HS-27A (cell line): ENCODE data around the gene CLN3.
A peak's percentile ranks its signal among the peaks of the same experiment; 100 is the strongest.
"Not testable (repeated sequence)": the region's sequence is repeated elsewhere in the genome, so short reads cannot be mapped to it uniquely, and the experiment has no call there.

Experiments used
- DNase-seq: peaks from one replicate; pipeline ENCODE4 v3.0.0-alpha.2; 2012; ENCODE audit warnings: low read depth, missing footprints

The CLN3 gene

GRCh38 chr16:28491970-28492474 lies at the start of gene CLN3:
Gene CLN3, minus strand, starts transcription at chr16:28492074. Its CDS starts 315 bp downstream, at chr16:28491759.
- peak; percentile 77 for DNase-seq

DNA sequence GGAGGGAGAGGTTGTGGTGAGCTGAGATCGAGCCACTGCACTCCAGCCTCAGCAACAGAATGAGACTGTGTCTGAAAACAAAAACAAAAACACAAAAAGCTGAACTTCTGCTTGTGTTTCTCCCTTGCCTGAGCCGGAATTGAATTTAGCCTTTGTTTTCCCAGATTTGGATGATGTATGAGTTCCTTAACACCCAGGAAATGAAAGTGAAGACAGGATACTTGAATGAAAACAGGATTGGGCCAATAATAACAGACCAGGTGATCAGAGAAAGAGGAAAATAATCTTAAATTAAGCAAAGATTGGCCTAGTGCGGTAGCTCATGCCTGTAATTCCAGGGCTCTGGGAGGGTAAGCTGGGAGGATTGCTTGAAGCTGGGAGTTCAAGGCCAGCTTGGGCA lies 48.5 kb upstream of the CLN3 start:
- DNase-seq, result no peak

GRCh38 chr16:28538733-28539596 lies 47.1 kb upstream of the CLN3 start, which contains the start of gene NUPR1:
Gene NUPR1, minus strand, starts transcription at chr16:28538974. Its CDS starts 67 bp downstream, at chr16:28538907.
- DNase-seq, result peak; percentile 65

DNA sequence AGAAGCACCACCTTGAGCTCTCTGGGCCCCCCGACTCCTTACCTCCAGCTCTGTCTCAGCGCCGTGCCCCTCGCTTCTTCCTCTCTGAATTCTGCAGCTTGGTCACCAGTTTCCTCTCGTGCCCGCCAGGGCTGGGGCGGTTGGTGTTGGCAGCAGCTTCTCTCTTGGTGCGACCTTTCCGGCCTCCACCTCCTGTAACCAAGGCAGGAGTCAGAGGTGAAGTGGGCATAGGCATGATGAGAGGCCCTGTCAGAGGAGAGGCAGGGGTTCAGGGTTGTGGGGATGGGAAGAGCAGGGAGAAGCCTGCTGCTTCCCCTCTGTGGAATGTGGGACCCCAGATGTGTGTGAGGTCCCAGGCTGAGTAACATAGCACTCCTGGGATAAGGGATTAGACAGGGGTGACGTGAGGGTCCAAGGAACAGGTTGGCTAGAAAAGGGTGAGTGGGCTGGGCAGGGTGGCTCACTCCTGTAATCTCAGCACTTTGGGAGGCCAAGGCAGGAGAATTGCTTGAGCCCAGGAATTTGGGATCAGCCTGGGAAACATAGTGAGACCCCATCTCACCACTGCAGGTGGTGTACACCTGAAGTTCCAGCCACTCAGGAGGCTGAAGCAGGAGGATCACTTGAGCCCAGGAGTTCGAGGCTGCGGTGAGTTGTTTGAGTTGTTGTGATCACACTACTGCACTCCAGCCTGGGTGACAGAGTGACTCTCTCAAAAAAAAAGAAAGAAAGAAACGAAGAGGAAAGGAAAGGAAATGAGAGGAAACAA lies 46.3 kb upstream of the CLN3 start:
- DNase-seq, result no peak

DNA sequence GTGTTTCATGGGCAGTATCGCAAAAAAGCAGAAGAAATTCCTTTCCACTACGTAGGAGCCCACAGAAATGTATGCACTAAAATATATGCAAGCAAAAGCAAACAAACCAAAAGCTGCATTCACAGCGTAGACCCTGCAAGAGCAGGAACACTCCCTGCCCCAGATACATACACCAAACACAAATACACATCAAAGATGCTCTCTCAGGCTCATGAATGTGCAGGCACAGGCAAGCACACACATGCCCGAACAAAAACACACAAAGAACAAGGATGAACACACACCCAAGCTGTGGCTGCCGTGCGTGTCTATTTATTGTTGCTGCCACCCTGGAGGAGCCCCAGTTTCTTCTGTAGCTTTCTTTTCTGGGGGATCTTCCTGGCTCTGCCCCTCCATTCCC lies 45.2 kb upstream of the CLN3 start:
- DNase-seq, result no peak

DNA sequence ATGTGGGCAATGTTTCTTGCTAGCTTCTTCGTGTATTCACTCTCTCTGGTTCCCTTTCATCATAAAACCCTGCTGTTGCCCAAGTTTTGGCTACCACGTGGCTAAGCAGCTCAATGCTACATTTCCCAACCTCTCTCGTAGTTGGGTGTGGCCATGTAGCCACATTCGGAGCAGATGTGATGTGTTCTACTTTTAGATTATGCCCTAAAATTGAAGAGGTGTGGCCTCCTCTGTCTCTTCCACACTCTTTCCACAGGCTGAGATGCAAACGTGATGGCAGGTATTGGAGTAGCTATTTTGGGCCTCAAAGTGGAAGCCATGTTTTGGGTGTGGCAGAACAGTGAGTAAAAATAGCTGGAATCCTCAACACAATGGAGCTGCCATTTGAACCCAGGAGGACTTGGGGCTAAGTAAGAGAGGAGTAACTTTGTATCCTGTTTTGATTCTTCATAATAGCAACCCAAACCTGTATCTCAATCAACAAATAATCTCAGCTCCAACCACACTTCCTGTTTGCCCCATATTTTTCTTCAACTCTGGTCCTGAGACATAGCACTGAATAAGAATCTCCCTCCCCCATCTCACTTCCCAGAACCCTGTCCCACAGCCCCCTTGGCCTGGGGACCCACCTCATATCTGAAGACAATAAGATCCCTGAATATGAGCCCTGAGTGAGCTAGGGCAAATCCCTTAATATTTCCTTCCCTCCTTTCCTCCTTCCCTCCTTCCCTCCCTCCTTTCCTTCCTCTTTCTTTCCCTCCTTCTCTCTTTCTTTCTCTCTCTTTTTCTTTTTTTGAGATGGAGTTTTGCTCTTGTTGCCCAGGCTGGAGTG lies 42.9 kb upstream of the CLN3 start:
- no peak for DNase-seq

GRCh38 chr16:28532940-28533647 lies 41.2 kb upstream of the CLN3 start:
- no peak for DNase-seq

DNA sequence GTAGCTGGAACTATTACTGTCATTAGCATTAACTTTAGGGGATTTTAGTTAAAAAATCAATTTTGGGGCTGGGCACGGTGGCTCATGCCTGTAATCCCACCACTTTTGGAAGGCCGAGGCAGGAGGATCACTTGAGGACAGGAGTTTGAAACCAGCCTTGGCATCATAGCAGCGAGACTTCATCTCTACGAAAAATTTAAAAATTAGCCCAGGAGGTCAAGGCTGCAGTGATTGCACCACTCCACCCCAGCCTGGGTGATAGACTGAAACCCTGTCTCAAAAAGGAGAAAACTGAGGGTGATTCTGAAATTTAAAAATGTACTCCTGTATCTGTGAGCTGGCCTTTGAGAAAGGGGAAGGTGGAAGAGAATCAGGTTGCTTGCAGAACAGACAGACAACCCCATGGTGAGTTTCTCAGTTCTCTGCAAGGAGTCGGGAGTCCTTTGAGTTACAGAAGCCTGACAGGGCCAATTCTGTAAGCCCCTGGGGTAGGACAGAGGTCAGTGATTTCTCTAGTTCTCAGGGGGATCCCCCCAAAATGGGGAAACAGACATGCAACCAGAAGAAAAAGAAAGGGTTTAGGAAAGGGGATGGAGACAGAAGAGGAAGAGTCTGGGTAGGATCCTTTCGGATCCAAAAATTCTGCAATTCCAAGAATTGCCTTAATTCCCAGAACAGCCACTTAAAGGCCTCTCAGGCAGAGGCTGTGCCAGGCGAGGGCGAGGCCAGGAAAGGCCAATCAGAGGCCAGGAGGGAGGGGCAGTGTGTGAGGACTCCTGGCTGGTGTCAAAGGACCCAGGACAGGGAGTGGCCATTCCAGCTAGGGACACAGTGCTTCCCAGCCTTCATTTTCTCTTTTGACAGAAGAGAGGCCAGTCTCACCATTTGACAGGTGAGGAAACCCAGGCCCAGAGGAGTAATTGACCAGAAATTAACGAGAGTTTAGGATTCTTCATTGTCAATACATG lies 40.2 kb upstream of the CLN3 start:
- DNase-seq, result no peak

DNA sequence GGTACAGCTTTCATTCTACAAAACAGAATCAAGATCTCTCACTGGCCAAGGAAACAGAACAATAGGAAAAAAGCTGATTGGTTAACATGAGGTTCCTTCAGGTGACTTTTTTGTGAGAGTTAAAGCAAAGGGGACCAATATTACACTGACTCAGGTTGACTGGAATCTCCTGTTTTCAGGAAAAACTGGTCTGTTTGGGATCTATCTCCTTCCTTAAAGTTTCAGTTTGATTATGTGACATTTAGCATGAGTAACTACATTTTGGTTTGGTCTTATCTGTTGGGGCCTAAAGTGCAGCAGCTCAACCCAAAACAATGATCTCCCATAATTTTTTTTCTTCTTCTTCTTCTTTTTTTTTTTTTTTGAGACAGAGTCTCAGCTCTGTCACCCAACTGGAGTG lies 37.2 kb upstream of the CLN3 start:
- DNase-seq, result no peak

DNA sequence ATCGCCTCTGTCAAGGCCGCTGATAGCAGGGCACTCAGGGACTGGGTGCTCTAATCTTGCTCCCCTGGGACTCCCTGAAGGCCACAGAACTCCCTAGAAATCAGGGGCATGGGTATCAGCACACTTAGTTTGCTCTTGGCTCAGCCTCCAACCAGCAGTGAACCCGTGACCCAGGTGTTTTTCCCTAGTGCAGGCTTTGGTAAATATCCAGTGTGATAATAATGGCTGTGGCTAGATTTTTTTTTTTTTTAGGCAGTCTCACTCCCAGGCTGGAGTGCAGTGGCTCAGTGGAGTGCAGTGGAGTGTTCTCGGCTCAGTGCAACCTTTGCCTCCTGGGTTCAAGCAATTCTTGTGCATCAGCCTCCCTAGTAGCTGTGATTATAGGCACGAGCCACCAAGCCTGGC lies 36.6 kb upstream of the CLN3 start:
- no peak for DNase-seq

- DNase-seq, result no peak
Measured at GRCh38 chr16:28527985-28528384, 36.1 kb upstream of the CLN3 start.

DNA sequence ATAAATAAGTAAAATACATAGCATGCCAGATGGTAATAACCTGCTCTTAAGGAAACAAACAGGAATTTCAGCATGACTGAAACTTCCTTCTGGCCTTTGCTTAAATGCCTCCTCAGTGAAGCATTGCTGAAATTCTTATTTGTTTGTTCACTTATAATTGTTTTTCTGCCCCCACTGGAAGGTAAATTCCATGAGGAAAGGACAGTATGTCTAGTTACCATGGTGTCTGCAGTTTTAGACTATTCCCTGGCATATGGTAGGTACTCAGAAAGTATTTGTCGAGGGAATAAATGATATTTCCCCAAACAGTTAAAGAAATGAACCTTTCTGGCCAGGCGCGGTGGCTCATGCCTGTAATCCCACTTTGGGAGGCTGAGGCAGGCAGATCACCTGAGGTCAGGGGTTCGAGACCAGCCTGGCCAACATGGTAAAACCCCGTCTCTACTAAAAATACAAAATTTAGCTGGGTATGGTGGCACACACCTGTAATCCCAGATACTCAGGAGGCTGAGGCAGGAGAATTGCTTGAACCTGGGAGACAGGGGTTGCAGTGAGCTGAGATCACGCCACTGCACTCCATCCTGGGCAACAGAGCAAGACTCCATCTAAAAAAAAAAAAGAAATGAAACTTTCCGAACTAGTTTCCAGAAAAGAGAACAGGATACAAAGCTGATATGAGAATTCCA lies 35.4 kb upstream of the CLN3 start:
- DNase-seq, result not testable (repeated sequence)

DNA sequence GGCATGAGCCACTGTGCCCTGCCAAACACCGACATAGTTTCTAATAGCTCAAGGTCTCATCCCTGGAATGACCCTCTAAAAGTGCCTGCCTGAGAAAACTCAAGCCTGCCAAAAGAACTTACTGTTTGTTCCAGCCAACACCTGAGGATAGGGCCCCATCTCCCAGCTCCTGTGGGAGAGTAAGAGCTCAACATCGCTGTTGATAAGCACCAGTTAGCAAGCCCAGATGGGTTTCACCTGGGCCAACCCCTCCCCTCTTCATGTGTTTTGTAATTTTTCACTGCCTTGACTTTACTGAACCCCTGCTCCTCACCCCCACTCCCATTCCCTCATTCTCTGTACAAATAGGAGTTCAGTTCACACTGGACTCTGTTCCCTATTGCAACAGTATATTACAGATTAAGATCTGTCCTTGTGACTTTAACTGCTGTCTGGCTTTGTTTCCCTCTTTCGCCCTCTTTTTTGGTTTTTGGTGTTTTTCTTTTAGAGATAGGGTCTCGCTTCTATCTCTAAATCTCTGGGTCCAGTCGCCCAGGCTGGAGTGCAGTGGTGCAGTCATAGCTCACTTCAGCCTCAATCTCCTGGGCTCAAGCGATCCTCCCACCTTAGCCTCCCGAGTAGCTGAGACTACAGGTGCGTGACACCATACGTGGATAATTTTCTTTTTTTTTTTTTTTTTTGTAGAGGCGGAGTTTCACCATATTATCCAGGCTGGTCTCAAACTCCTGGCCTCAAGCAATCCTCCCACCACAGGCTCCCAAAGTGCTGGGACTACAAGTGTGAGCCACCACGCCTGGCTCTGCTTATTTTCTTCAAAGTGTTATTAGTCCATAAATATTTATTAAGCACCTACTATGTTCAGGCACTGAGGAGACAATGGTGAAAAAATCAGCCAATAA lies 34.6 kb upstream of the CLN3 start:
- no peak for DNase-seq

DNA sequence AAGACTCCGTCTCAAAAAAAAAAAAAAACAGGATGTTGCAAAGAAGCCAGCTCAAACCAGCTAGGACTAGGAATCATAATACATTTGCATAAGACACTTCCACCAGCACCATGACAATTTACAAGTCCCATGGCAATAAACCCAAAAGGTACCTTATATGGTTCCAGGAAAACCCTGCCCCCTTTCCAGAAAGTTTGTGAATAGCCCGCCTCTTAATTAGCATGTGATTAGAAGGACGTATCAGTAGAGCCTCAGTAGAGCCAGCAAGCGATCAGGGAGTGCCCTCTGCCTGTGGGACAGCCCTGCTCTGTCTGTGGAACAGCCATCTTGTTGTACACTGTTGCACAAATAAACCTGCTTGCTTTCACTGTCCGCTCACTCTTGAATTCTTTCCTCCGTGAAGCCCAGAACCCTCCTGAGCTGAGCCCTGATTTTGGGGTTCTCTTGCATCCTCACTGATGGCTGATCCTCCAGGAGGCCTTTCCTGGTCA lies 32.9 kb upstream of the CLN3 start:
- DNase-seq, result no peak

DNA sequence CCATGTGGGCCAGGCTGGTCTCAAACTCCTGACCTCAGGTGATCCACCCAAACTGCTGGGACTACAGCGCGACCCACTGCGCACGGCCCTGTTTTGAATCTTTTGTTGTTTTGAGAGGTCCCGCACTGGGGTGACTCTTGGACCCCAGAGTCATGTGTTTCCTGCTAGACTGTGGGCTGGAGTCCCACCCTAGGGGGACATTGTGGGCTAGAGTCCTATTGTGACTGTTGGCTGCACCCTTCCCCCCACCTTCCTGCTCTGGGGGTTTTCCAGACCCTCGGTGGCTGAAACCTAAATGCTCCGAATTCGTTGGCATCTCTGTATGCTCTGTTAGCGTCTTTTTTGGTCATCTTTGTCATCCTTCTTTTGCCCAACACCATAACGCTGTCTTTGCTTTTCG lies 30.9 kb upstream of the CLN3 start:
- DNase-seq, result no peak

- DNase-seq, result no peak
Measured at GRCh38 chr16:28521436-28521835, 29.6 kb upstream of the CLN3 start.

GRCh38 chr16:28520672-28521071 lies 28.8 kb upstream of the CLN3 start:
- no peak for DNase-seq

DNA sequence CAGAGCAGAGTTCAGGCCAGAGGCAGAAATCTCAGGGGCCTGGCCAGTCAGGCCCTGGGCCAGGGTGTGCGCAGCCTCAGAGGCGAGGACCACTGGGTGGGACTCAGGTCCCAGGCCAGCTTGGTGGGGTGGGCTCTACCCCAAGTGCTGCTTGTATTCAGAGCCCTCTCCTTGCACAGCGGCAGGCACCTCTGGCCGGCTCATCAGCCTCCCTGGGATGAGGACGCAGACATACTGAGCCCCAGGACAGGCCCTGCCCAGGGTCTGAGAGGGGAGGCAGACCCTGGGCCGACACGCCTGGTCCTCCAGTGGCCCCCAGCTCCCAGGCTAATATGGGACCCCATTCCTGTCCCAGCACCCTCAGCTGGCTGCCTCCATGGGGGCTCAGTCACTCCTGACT lies 22.4 kb upstream of the CLN3 start:
- no peak for DNase-seq
